Activated CD4-positive, alpha-beta T cell treated with anti-CD3 and anti-CD28 coated beads, Interleukin-2, amount 10 ng/mL, durations not matched to agents 7 days and 5 days (primary cell): ENCODE results near the gene REEP1. TPM values are rescaled to one million over a fixed set of nuclear protein-coding genes. Genes with fewer than 3 reads are reported as not detected.
"Not testable (repeated sequence)": the region's sequence is repeated elsewhere in the genome, so short reads cannot be mapped to it uniquely, and the experiment has no call there.

Experiments
- CTCF ChIA-PET: fragments of 350-600 bp; sonication (Branson Sonifier 250); formaldehyde crosslinking; loops from one replicate; lab custom pipeline; 2021; ENCODE audit warnings: antibody characterized with exemption; lab: Charles Lee
- POLR2A ChIA-PET: fragments of 350-600 bp; sonication (Branson Sonifier 250); formaldehyde crosslinking; loops from one replicate; lab custom pipeline; 2021; ENCODE audit warnings: antibody characterized with exemption; lab: Charles Lee
- DNase-seq: peaks from one replicate; pipeline ENCODE4 v3.0.0-alpha.2; 2020
- H3K27ac Mint-ChIP-seq: one replicate; pipeline ENCODE4 v1.8.0; 2021; ENCODE audit warnings: mild to moderate bottlenecking, moderate library complexity, mixed read lengths
- H3K27me3 Mint-ChIP-seq: one replicate; pipeline ENCODE4 v1.8.0; 2021; ENCODE audit warnings: mixed read lengths
- H3K36me3 Mint-ChIP-seq: one replicate; pipeline ENCODE4 v1.8.0; 2021; ENCODE audit warnings: low read depth, mixed read lengths
- H3K4me1 Mint-ChIP-seq: one replicate; pipeline ENCODE4 v1.8.0; 2021; ENCODE audit warnings: mixed read lengths
- H3K4me3 Mint-ChIP-seq: one replicate; pipeline ENCODE4 v1.8.0; 2021; ENCODE audit warnings: mild to moderate bottlenecking, moderate library complexity, mixed read lengths
- H3K9me3 Mint-ChIP-seq: one replicate; pipeline ENCODE4 v1.8.0; 2021; ENCODE audit warnings: mixed read lengths
- total RNA-seq, 2 experiments: library from RNA; stranded (reverse); gene quantifications; one replicate each; pipeline ENCODE4 v1.2.3, GENCODE V29; 2021

REEP1 gene
- total RNA-seq, 2 experiments from 2014 or later = 0.17 to 0.20 TPM

- CTCF ChIA-PET = interaction anchor here (2.0 kb wide), 1 partner anchor 11 kb away, joined by 4 read pairs; no protein-coding TSS in a partner anchor
- Mint-ChIP-seq H3K4me1 (no peaks in the 10 kb centered on the region), H3K9me3 (no peaks in the 10 kb centered on the region), H3K27ac (no peak overlapping the region), H3K27me3 (no peaks in the 10 kb centered on the region), H3K36me3 (no peaks in the 10 kb centered on the region), H3K4me3 (no peak overlapping the region)
- POLR2A ChIA-PET = no interaction called here
- no peak for DNase-seq
These were observed 76.4 kb downstream of the REEP1 start for GRCh38 chr2:86260978-86261377.

- no peaks in the 10 kb centered on the region for H3K27me3 Mint-ChIP-seq
- ChIA-PET POLR2A (no interaction called here), CTCF (interaction anchor here (1.1 kb wide), 2 partner anchors 16 to 37 kb away, joined by 5 read pairs; no protein-coding TSS in a partner anchor)
- no peaks in the 10 kb centered on the region for H3K9me3 Mint-ChIP-seq
- no peaks in the 10 kb centered on the region for H3K36me3 Mint-ChIP-seq
- H3K27ac Mint-ChIP-seq = no peak overlapping the region
- no peak overlapping the region for H3K4me3 Mint-ChIP-seq
- H3K4me1 Mint-ChIP-seq = no peaks in the 10 kb centered on the region
- no peak for DNase-seq
These were observed 79.3 kb downstream of the REEP1 start for GRCh38 chr2:86258106-86258505.

GRCh38 chr2:86256982-86257381 is 80.4 kb downstream of the REEP1 start:
- H3K4me1 Mint-ChIP-seq = no peaks in the 10 kb centered on the region
- H3K36me3 Mint-ChIP-seq = no peaks in the 10 kb centered on the region
- no peaks in the 10 kb centered on the region for H3K9me3 Mint-ChIP-seq

GRCh38 chr2:86256300-86256699 is 81.1 kb downstream of the REEP1 start:
- Mint-ChIP-seq H3K36me3 (no peaks in the 10 kb centered on the region), H3K27ac (no peak overlapping the region), H3K4me1 (no peaks in the 10 kb centered on the region), H3K4me3 (no peak overlapping the region), H3K9me3 (no peaks in the 10 kb centered on the region), H3K27me3 (peaks cover 4% of the 10 kb centered on the region)
- no peak for DNase-seq
- POLR2A ChIA-PET = no interaction called here
- CTCF ChIA-PET = no interaction called here

More at GRCh38 chr2:86256982-86257381, 80.4 kb downstream of the REEP1 start:
- POLR2A ChIA-PET = no interaction called here
- no peak for DNase-seq
- H3K27ac Mint-ChIP-seq = no peak overlapping the region
- CTCF ChIA-PET = no interaction called here
- H3K27me3 Mint-ChIP-seq = peaks cover 3% of the 10 kb centered on the region
- H3K4me3 Mint-ChIP-seq = no peak overlapping the region

- no peaks in the 10 kb centered on the region for H3K9me3 Mint-ChIP-seq
- H3K36me3 Mint-ChIP-seq = no peaks in the 10 kb centered on the region
- CTCF ChIA-PET = interaction anchor here (0.9 kb wide), 1 partner anchor 13 kb away, joined by 4 read pairs; no protein-coding TSS in a partner anchor
- peaks cover 10% of the 10 kb centered on the region for H3K27me3 Mint-ChIP-seq
- POLR2A ChIA-PET = interaction anchor here (0.7 kb wide), 1 partner anchor 36 kb away, joined by 3 read pairs; no protein-coding TSS in a partner anchor
- H3K4me1 Mint-ChIP-seq = no peaks in the 10 kb centered on the region
- no peak overlapping the region for H3K4me3 Mint-ChIP-seq
- no peak overlapping the region for H3K27ac Mint-ChIP-seq
- no peak for DNase-seq
These were observed 82.6 kb downstream of the REEP1 start for GRCh38 chr2:86254576-86255538.

- Mint-ChIP-seq H3K4me3 (no peak overlapping the region), H3K36me3 (no peaks in the 10 kb centered on the region)
These were observed 84.0 kb downstream of the REEP1 start for GRCh38 chr2:86253424-86253823.

GRCh38 chr2:86251840-86252266 is 85.6 kb downstream of the REEP1 start:
- Mint-ChIP-seq H3K27me3 (peaks cover 10% of the 10 kb centered on the region), H3K4me3 (no peak overlapping the region), H3K9me3 (no peaks in the 10 kb centered on the region), H3K4me1 (no peaks in the 10 kb centered on the region), H3K36me3 (no peaks in the 10 kb centered on the region), H3K27ac (no peak overlapping the region)
- DNase-seq = no peak
- ChIA-PET CTCF (interaction anchor here (1.0 kb wide), 1 partner anchor 10 kb away, joined by 3 read pairs; no protein-coding TSS in a partner anchor), POLR2A (no interaction called here)

More at GRCh38 chr2:86253424-86253823, 84.0 kb downstream of the REEP1 start:
- H3K4me1 Mint-ChIP-seq = no peaks in the 10 kb centered on the region
- no peak for DNase-seq
- POLR2A ChIA-PET = no interaction called here
- H3K27me3 Mint-ChIP-seq = peaks cover 10% of the 10 kb centered on the region
- no peak overlapping the region for H3K27ac Mint-ChIP-seq
- CTCF ChIA-PET = no interaction called here
- H3K9me3 Mint-ChIP-seq = no peaks in the 10 kb centered on the region

- Mint-ChIP-seq H3K9me3 (no peaks in the 10 kb centered on the region), H3K27ac (no peak overlapping the region), H3K36me3 (no peaks in the 10 kb centered on the region), H3K27me3 (peaks cover 10% of the 10 kb centered on the region), H3K4me3 (no peak overlapping the region), H3K4me1 (no peaks in the 10 kb centered on the region)
- ChIA-PET POLR2A (no interaction called here), CTCF (interaction anchor here (0.6 to 1.6 kb wide), 3 partner anchors 10 to 575 kb away, joined by 3 to 5 read pairs (median 4); no protein-coding TSS in a partner anchor)
- no peak for DNase-seq
These were observed 87.6 kb downstream of the REEP1 start for GRCh38 chr2:86249579-86250391.

GRCh38 chr2:86249176-86249575 is 88.2 kb downstream of the REEP1 start:
- Mint-ChIP-seq H3K4me1 (no peaks in the 10 kb centered on the region), H3K9me3 (no peaks in the 10 kb centered on the region), H3K27ac (no peak overlapping the region), H3K27me3 (peaks cover 10% of the 10 kb centered on the region), H3K36me3 (no peaks in the 10 kb centered on the region), H3K4me3 (no peak overlapping the region)
- ChIA-PET CTCF (interaction anchor here (0.6 to 1.6 kb wide), 2 partner anchors 11 to 575 kb away, joined by 4 to 5 read pairs; no protein-coding TSS in a partner anchor), POLR2A (no interaction called here)
- DNase-seq = no peak

- H3K9me3 Mint-ChIP-seq, H3K27me3 Mint-ChIP-seq, H3K4me3 Mint-ChIP-seq, DNase-seq, H3K4me1 Mint-ChIP-seq, POLR2A ChIA-PET, CTCF ChIA-PET, H3K36me3 Mint-ChIP-seq, H3K27ac Mint-ChIP-seq: not testable (repeated sequence)
These were observed 92.2 kb downstream of the REEP1 start for GRCh38 chr2:86245222-86245621.

GRCh38 chr2:86244781-86245180 is 92.6 kb downstream of the REEP1 start:
- H3K9me3 Mint-ChIP-seq, DNase-seq, H3K4me1 Mint-ChIP-seq, H3K27me3 Mint-ChIP-seq, H3K4me3 Mint-ChIP-seq, POLR2A ChIA-PET, H3K36me3 Mint-ChIP-seq, H3K27ac Mint-ChIP-seq, CTCF ChIA-PET: not testable (repeated sequence)

- ChIA-PET POLR2A (no interaction called here), CTCF (no interaction called here)
- H3K27ac Mint-ChIP-seq = no peak overlapping the region
- DNase-seq = no peak
- no peak overlapping the region for H3K4me3 Mint-ChIP-seq
- H3K4me1 Mint-ChIP-seq = peaks cover 5% of the 10 kb centered on the region
- no peaks in the 10 kb centered on the region for H3K9me3 Mint-ChIP-seq
- no peaks in the 10 kb centered on the region for H3K27me3 Mint-ChIP-seq
- H3K36me3 Mint-ChIP-seq = no peaks in the 10 kb centered on the region
These were observed 93.3 kb downstream of the REEP1 start for GRCh38 chr2:86243950-86244733.
